ENCODE results near the gene TESK2. TPM values are rescaled to one million over a fixed set of nuclear protein-coding genes. Genes with fewer than 3 reads are reported as not detected.

The TESK2 gene
- total RNA-seq, 1 experiment from 2014 or later, result 5.0 TPM

- Histone ChIP-seq H3K9me3 (ENCODE audit: control insufficient read depth in 1 of 2, insufficient read depth in 1 of 2, low read depth in 1 of 2, low read length in 2 of 2) (no peaks in the 10 kb centered on the region), H3K79me2 (ENCODE audit: insufficient read depth, low read length) (no peaks in the 10 kb centered on the region), H3K4me3 (replicated peaks in 1 of 2; ENCODE audit: low read depth in 1 of 2, low read length in 2 of 2) (no peak overlapping the region), H2AFZ (ENCODE audit: low read depth, low read length, poor library complexity, severe bottlenecking) (no peak overlapping the region), H3K9me2 (ENCODE audit: insufficient read depth) (no peaks in the 10 kb centered on the region), H3K4me2 (ENCODE audit: low read length) (no peak overlapping the region), H3K27ac (ENCODE audit: low read depth, low read length) (no peak overlapping the region), H3K27me3 (ENCODE audit: insufficient read depth, low read length) (no peaks in the 10 kb centered on the region), H3K36me3 (ENCODE audit: control insufficient read depth in 1 of 2, insufficient read depth in 2 of 2, low read length in 2 of 2) (no peaks in the 10 kb centered on the region), H4K20me1 (ENCODE audit: insufficient read depth) (no peaks in the 10 kb centered on the region), H3K9ac (ENCODE audit: low read length) (no peak overlapping the region), H3K4me1 (ENCODE audit: control insufficient read depth in 1 of 2, insufficient read depth in 2 of 2, low read length in 2 of 2) (no peaks in the 10 kb centered on the region)
- POLR2A ChIA-PET, result no interaction called here
- DNase-seq (ENCODE audit: low read depth, low spot score) (no peak), ATAC-seq (no peak)
- intact Hi-C loops (cut with micrococcal nuclease), result loop anchor here (5.0 kb wide), 1 partner anchor 86 kb away; no protein-coding TSS in a partner anchor
- TF ChIP-seq REST (IDR thresholded peaks at IDR 0.05; ENCODE audit: low read depth) (no peak), TCF7L2 (IDR thresholded peaks at IDR 0.05; ENCODE audit: borderline replicate concordance, extremely low read depth, insufficient read depth, insufficient read length) (no peak), ELF1 (IDR thresholded peaks at IDR 0.05; ENCODE audit: borderline replicate concordance, low read depth) (no peak), SRF (IDR thresholded peaks at IDR 0.05; ENCODE audit: low read depth) (no peak)
- no TSS peak for BruUV-seq (replicated peaks)
- RAD21 ChIA-PET (ENCODE audit: low non-redundant PET in 1 of 2, low total read pairs in 2 of 2, uncharacterized antibody in 2 of 2, unreplicated experiment in 2 of 2), result no interaction called here
- CTCF ChIA-PET, result no interaction called here
These were observed 109.7 kb downstream of the TESK2 start for GRCh38 chr1:45381243-45381642.

DNA sequence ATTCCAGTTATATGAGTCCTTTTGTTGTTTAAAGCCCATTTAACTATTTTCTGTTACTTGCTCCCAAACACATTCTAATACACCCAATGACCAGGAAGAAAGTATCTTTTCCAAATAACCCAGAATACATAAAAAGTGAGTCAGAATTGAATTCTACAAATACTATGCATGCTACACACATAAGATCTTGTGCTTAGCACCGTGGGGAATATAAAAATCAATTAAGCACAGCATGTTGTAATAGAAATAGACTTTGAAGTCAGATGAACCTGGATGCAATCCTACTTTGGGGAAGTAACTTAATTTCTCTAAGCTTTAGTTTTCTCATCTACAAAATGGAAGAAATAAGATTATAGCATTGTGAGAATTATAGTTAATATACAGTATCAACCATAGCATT, 110.2 kb downstream of the TESK2 start:
- no peak for DNase-seq (ENCODE audit: low read depth, low spot score)
- no peaks in the 10 kb centered on the region for H4K20me1 ChIP-seq (ENCODE audit: insufficient read depth)
- no peak overlapping the region for H3K9ac ChIP-seq (ENCODE audit: low read length)
- BruUV-seq (replicated peaks), result no TSS peak
- no peaks in the 10 kb centered on the region for H3K36me3 ChIP-seq (ENCODE audit: control insufficient read depth in 1 of 2, insufficient read depth in 2 of 2, low read length in 2 of 2)
- RAD21 ChIA-PET (ENCODE audit: low non-redundant PET in 1 of 2, low total read pairs in 2 of 2, uncharacterized antibody in 2 of 2, unreplicated experiment in 2 of 2), result no interaction called here
- no peak for ATAC-seq
- no peak overlapping the region for H3K27ac ChIP-seq (ENCODE audit: low read depth, low read length)
- no peaks in the 10 kb centered on the region for H3K27me3 ChIP-seq (ENCODE audit: insufficient read depth, low read length)
- CTCF ChIA-PET, result no interaction called here
- H2AFZ ChIP-seq (ENCODE audit: low read depth, low read length, poor library complexity, severe bottlenecking), result no peak overlapping the region
- H3K9me3 ChIP-seq (ENCODE audit: control insufficient read depth in 1 of 2, insufficient read depth in 1 of 2, low read depth in 1 of 2, low read length in 2 of 2), result no peaks in the 10 kb centered on the region
- H3K79me2 ChIP-seq (ENCODE audit: insufficient read depth, low read length), result no peaks in the 10 kb centered on the region
- intact Hi-C loops (cut with micrococcal nuclease), result loop anchor here (5.0 kb wide), 1 partner anchor 87 kb away; no protein-coding TSS in a partner anchor
- H3K4me3 ChIP-seq (replicated peaks in 1 of 2; ENCODE audit: low read depth in 1 of 2, low read length in 2 of 2), result no peak overlapping the region
- POLR2A ChIA-PET, result no interaction called here
- no peak overlapping the region for H3K4me2 ChIP-seq (ENCODE audit: low read length)
- no peaks in the 10 kb centered on the region for H3K9me2 ChIP-seq (ENCODE audit: insufficient read depth)
- H3K4me1 ChIP-seq (ENCODE audit: control insufficient read depth in 1 of 2, insufficient read depth in 2 of 2, low read length in 2 of 2), result no peaks in the 10 kb centered on the region
- TF ChIP-seq EZH2 (IDR thresholded peaks at IDR 0.05), result no peak
- no peak for TF ChIP-seq FOSL1 (IDR thresholded peaks at IDR 0.05; ENCODE audit: low read depth)
- TF ChIP-seq TCF7L2 (IDR thresholded peaks at IDR 0.05; ENCODE audit: borderline replicate concordance, extremely low read depth, insufficient read depth, insufficient read length), result no peak
- TF ChIP-seq ZFX (IDR thresholded peaks at IDR 0.05), result no peak
- TF ChIP-seq, protein P1, sequence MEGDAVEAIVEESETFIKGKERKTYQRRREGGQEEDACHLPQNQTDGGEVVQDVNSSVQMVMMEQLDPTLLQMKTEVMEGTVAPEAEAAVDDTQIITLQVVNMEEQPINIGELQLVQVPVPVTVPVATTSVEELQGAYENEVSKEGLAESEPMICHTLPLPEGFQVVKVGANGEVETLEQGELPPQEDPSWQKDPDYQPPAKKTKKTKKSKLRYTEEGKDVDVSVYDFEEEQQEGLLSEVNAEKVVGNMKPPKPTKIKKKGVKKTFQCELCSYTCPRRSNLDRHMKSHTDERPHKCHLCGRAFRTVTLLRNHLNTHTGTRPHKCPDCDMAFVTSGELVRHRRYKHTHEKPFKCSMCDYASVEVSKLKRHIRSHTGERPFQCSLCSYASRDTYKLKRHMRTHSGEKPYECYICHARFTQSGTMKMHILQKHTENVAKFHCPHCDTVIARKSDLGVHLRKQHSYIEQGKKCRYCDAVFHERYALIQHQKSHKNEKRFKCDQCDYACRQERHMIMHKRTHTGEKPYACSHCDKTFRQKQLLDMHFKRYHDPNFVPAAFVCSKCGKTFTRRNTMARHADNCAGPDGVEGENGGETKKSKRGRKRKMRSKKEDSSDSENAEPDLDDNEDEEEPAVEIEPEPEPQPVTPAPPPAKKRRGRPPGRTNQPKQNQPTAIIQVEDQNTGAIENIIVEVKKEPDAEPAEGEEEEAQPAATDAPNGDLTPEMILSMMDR (IDR thresholded peaks at IDR 0.05 in 2 of 3, conservative IDR thresholded peaks at IDR 0.05 in 1 of 3; ENCODE audit: borderline replicate concordance in 1 of 3, insufficient read depth in 1 of 3, low read depth in 2 of 3, low read length in 2 of 3), result no peak
- no peak for TF ChIP-seq ELF1 (IDR thresholded peaks at IDR 0.05; ENCODE audit: borderline replicate concordance, low read depth)
- TF ChIP-seq SRF (IDR thresholded peaks at IDR 0.05; ENCODE audit: low read depth), result no peak
- TF ChIP-seq JUND (IDR thresholded peaks at IDR 0.05), result no peak
- TF ChIP-seq SIN3A (IDR thresholded peaks at IDR 0.05; ENCODE audit: low read depth), result no peak
- no peak for TF ChIP-seq ATF3 (IDR thresholded peaks at IDR 0.05)
